Measurements from ENCODE around the gene TMEM247.

The TMEM247 gene

GRCh38 chr2:46490521-46491141, 11.3 kb downstream of the TMEM247 start:
- DNase-seq = peak; percentile 31

- no peak for DNase-seq
These were observed 12.9 kb downstream of the TMEM247 start for GRCh38 chr2:46492301-46492700.

- peak; percentile 80 for DNase-seq
These were observed 14.0 kb downstream of the TMEM247 start for GRCh38 chr2:46493241-46493970.

- DNase-seq = no peak
These were observed 14.5 kb downstream of the TMEM247 start for GRCh38 chr2:46493971-46494250.

GRCh38 chr2:46494596-46494995, 15.2 kb downstream of the TMEM247 start:
- no peak for DNase-seq

GRCh38 chr2:46495231-46496030, 16.1 kb downstream of the TMEM247 start:
- peak; percentile 65 for DNase-seq

- DNase-seq = no peak
These were observed 18.4 kb downstream of the TMEM247 start for GRCh38 chr2:46497766-46498165.

- DNase-seq = no peak
These were observed 19.3 kb downstream of the TMEM247 start for GRCh38 chr2:46498681-46499080.

GRCh38 chr2:46499392-46499785, 20.0 kb downstream of the TMEM247 start:
- DNase-seq = no peak

- DNase-seq = no peak
These were observed 21.4 kb downstream of the TMEM247 start for GRCh38 chr2:46500801-46501200.

GRCh38 chr2:46502291-46502885, 23.0 kb downstream of the TMEM247 start:
- DNase-seq = no peak

- DNase-seq = no peak
These were observed 24.3 kb downstream of the TMEM247 start for GRCh38 chr2:46503686-46504085.

GRCh38 chr2:46504221-46504620, 24.9 kb downstream of the TMEM247 start:
- no peak for DNase-seq

GRCh38 chr2:46504685-46505471, 25.5 kb downstream of the TMEM247 start:
- no peak for DNase-seq

- no peak for DNase-seq
These were observed 26.1 kb downstream of the TMEM247 start for GRCh38 chr2:46505472-46505783.

- DNase-seq = no peak
These were observed 26.9 kb downstream of the TMEM247 start for GRCh38 chr2:46506131-46506706.

- no peak for DNase-seq
These were observed 28.9 kb downstream of the TMEM247 start for GRCh38 chr2:46508312-46508711.

GRCh38 chr2:46508759-46509158, 29.4 kb downstream of the TMEM247 start:
- DNase-seq = no peak

GRCh38 chr2:46509804-46510203, 30.4 kb downstream of the TMEM247 start:
- DNase-seq = no peak

GRCh38 chr2:46510598-46511177, 31.3 kb downstream of the TMEM247 start:
- DNase-seq = no peak

- DNase-seq = no peak
These were observed 32.8 kb downstream of the TMEM247 start for GRCh38 chr2:46512185-46512584.

- DNase-seq = no peak
These were observed 35.4 kb downstream of the TMEM247 start for GRCh38 chr2:46514738-46515137.

Measured in fibroblast of skin of right quadriceps (primary cell).